Heart left ventricle (tissue), 13 donors: ENCODE results near the gene TNFSF13B.
A peak's percentile ranks its signal among the peaks of the same experiment; 100 is the strongest.

ENCODE experiments used
- POLR2A ChIP-seq, 2 donors: fragments of 450-650 bp; IDR thresholded peaks; one replicate each; pipeline ENCODE4 v1.6.1; 2017; ENCODE audit warnings: antibody characterized with exemption in 2 of 2, mild to moderate bottlenecking in 2 of 2, moderate library complexity in 2 of 2
- TF ChIP-seq, protein P1 (sequence below), 12 donors: fragments of 200-600 bp; sonication (generic) in 4 of 12; IDR thresholded peaks; one replicate each; pipeline versions ENCODE4 v1.5.0 to v1.8.0; 2018 to 2022; ENCODE audit warnings: antibody characterized with exemption in 12 of 12, mild to moderate bottlenecking in 5 of 12
- donor health status: ischemic (EF 13 %, LVEDD 7.1; RV severe dilation, severe dysfunction).
- donor health status: DM: no; HTN: yes; CAD: no.
- donor health status: DM: no; HTN: no; CAD: no.
- donor health status: ischemic (EF 25% LVEDD 6.9; RV normal size, moderate dysfunction).
- donor health status: ischemic (EF 25% LVEDD 5.7; RV mildly dilated, moderate dysfunction).
- donor health status: ischemic (EF 35%, LVEDD 5.7; RV mildly dilated, moderate dysfunction).
- donor health status: nonischemic (EF 11% LVEDD 7.7; RV severe dilation, severe dysfunction).
- donor health status: DM: yes; HTN: yes; CAD: no.
- donor health status: PGD.
- donor health status: ischemic (EF 29% LVEDD 5.4; RV normal size, mild dysfunction).
- donor health status: nonischemic (EF 23%, LVEDD 6.1; RV moderate dilation, normal function).

DNA sequence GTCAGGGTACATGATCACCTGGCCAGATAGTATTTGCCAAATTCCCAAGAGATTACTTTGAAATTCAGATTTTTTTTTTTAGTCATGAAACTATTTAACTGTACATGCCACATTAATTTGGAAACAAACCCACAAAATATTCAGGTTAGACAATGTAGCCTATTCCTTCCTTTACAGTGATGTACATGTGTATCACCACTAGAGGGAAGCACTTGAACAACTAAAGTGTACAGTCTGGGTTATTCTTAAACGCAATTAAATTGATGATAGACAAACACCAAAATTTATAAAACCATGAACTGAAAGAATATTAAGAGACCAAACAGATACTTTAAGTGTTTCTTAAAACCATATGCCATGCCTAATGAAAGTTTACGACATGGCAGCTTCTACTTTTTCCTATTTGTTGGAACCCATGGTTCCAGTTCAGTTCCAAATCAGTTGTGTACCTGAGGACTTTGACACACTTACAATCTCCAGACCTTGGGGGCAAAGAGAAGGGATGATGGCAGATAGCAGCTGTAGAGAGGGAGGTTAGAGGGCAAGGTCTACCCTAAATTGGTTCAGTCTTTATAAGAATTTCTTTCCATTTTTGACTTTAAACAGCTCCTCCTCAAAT is 52.8 kb downstream of the TNFSF13B start:
- TF ChIP-seq, protein P1, sequence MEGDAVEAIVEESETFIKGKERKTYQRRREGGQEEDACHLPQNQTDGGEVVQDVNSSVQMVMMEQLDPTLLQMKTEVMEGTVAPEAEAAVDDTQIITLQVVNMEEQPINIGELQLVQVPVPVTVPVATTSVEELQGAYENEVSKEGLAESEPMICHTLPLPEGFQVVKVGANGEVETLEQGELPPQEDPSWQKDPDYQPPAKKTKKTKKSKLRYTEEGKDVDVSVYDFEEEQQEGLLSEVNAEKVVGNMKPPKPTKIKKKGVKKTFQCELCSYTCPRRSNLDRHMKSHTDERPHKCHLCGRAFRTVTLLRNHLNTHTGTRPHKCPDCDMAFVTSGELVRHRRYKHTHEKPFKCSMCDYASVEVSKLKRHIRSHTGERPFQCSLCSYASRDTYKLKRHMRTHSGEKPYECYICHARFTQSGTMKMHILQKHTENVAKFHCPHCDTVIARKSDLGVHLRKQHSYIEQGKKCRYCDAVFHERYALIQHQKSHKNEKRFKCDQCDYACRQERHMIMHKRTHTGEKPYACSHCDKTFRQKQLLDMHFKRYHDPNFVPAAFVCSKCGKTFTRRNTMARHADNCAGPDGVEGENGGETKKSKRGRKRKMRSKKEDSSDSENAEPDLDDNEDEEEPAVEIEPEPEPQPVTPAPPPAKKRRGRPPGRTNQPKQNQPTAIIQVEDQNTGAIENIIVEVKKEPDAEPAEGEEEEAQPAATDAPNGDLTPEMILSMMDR (IDR thresholded peaks at IDR 0.05) = peak; percentile 64 to 85 (median 77)
- TF ChIP-seq POLR2A (IDR thresholded peaks at IDR 0.05) = no peak
